Fibroblast of lung (primary cell): ENCODE data around the gene EML4.

Experiments used
- CTCF ChIP-seq, 2 donors: IDR thresholded peaks in 1 of 2; conservative IDR thresholded peaks in 1 of 2; 1 replicate in 1 of 2; 2 replicates in 1 of 2; pipeline ENCODE4 v1.5.1; 2011 to 2012; ENCODE audit warnings: low read length in 2 of 2, control low read depth in 1 of 2, inconsistent platforms in 1 of 2, low read depth in 1 of 2, mild to moderate bottlenecking in 1 of 2
- EZH2 ChIP-seq: IDR thresholded peaks from 2 replicates; pipeline ENCODE4 v1.5.1; 2012; ENCODE audit warnings: low read length, control low read depth, mild to moderate bottlenecking; ENCODE audit errors: missing control alignments

GRCh38 chr2:42216694-42217093, 47.5 kb downstream of the EML4 start:
- TF ChIP-seq CTCF (conservative IDR thresholded peaks at IDR 0.05 in 1 of 2, IDR thresholded peaks at IDR 0.05 in 1 of 2; ENCODE audit: low read depth in 1 of 2, low read length in 2 of 2) (no peak), EZH2 (no peak)
